HUDEP-2 (cell line): ENCODE results near the gene ING3.

ENCODE experiments used
- DNase-seq, 76 experiments: peaks; one replicate each; lab custom pipeline; 2025; ENCODE audit not compliant: unreplicated experiment in 76 of 76; lab: John Stamatoyannopoulos, UW

Gene ING3, protein sequence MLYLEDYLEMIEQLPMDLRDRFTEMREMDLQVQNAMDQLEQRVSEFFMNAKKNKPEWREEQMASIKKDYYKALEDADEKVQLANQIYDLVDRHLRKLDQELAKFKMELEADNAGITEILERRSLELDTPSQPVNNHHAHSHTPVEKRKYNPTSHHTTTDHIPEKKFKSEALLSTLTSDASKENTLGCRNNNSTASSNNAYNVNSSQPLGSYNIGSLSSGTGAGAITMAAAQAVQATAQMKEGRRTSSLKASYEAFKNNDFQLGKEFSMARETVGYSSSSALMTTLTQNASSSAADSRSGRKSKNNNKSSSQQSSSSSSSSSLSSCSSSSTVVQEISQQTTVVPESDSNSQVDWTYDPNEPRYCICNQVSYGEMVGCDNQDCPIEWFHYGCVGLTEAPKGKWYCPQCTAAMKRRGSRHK

DNA sequence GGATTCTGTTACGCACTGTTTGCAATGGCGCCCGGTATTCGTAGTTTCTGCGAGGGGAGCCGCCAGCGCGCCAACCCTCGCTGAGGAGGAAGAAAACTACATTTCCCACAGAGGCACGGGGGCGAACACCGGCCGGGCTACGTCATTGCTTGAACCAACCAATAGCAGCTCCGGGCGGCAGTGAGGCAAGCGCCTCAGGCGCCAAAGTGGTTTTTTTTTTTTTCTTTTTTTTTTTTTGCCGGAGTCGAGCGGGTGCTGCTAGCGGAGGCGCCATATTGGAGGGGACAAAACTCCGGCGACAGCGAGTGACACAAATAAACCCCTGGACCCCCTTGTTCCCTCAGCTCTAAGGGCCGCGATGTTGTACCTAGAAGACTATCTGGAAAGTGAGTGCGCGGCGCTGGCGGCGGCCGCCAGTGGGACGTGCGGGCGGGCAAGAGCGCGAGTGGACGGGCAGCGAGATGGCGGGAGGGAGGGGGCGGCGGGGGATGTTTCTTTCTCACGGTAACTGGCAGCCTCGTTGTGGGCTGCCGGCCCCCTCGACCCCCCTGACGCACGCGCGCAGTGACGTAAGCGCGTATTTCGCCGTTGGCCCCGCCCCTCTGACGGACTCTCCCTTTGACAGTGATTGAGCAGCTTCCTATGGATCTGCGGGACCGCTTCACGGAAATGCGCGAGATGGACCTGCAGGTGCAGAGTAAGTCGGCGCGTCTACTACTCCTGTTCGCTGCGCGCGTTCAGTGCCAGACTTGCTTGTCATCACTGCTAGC, at the start of gene ING3:
Gene ING3, plus strand, starts transcription at position 239 of the 770 bp plus-strand sequence. Its CDS starts 120 bp downstream, at position 359.
- peak; percentile 62 to 98 (median 94) for DNase-seq

DNA sequence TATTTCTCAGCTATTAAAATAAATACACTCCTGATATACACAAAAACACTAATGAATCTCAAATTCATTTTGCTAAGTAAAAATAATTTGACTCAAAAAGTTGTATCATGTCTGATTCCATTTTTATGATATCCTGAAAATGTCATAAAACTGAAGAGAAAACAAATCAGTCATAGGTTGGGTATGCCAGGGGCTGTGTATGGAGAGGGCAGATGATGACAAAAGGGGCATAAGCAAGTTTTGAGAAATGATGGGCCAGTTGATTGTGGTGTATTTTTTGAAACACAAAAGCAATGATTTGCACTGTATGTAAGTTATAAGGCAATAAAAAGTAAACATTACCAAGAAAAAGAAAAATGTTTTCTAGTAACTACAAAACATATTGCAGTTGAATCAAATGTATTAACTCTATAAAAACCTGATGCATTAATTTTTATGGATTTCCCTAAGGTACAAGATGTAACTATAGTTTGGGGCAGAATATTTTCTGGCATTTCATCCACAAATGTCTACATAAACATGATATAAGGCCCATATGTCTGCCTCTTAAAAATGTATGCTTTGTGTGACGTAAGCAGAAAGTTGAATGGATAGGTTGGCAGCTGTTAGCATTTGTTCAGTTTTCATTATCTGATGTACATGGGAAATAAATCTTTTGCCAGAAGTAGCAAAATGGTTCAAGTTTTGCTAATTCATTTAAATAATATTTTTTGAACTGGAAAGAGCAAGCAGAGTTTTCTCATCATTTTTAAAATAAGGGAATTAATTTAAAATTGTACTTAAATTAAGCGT, 35.1 kb upstream of the ING3 start:
- DNase-seq: no peak

DNA sequence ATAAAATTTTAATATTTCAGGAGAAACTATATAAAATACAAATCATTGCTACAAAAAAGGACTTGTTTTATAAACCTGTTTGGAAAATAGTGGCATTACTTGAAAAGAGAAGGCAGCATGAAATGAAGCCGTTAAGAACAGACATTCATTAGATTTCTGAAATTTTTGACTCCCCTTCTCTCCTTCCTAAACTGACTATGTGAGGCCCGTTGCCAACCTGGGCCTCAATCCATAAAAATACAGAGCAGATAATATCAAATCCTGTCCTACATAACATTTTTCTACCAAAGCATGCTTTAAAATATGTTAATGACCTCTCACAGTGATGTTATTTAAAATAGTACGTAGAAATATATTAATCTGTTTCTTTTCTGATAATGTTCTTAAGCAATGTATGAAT, 34.5 kb upstream of the ING3 start:
- DNase-seq: no peak

DNA sequence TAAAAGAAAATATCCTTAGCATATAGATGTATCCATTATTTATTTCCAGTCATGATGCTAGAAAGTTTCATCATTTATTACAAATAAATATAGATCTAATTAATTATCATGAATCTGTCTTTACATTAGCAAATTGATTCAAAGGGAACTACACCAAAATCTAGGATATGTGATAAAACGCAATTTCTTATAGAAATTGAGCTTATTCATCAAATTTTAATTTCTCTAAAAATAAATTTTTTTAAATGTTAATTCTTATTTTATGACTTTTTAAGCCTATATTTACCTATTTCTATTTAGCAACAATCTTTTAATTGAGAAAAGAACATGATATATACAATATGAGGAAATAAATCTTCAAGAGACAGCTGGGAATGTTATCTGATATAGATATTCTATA, 34.0 kb upstream of the ING3 start:
- no peak for DNase-seq

DNA sequence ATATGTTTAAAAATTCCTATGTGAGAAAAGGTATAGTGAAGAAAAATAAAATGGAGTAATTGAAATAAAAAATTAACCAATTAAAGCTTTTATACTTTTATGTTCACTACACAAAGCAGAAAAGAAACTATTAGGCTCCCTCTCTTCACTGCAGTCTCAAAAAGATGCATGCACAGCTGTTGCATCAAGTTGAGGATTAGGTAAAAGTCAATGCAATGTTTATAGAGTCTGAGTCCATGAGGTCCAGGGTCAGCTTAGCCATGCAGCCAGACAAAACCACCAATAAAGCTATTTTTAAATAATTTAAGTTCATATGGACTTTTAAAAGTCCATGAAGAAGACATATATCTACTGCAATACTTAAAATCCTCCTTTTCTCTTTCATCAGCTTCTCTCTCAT, 31.1 kb upstream of the ING3 start:
- no peak for DNase-seq

DNA sequence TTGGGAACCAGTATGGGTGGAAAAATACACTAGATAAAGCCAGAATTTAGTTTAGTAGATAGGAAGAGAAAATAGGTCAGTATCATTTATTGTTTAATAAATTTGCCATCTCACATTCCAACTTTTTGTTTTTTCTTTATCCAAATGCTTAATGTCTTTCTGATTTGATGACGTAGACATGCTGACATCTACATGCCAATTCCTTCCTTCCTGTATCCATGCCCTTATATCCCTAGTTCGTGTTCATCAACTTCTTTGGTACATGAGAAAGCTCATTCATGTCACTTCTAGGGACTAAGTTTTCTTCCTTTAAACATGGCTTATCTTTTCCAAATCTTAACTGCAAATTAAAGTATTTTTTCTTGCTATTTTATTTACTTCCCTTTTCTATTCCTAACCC, 30.5 kb upstream of the ING3 start:
- no peak for DNase-seq

DNA sequence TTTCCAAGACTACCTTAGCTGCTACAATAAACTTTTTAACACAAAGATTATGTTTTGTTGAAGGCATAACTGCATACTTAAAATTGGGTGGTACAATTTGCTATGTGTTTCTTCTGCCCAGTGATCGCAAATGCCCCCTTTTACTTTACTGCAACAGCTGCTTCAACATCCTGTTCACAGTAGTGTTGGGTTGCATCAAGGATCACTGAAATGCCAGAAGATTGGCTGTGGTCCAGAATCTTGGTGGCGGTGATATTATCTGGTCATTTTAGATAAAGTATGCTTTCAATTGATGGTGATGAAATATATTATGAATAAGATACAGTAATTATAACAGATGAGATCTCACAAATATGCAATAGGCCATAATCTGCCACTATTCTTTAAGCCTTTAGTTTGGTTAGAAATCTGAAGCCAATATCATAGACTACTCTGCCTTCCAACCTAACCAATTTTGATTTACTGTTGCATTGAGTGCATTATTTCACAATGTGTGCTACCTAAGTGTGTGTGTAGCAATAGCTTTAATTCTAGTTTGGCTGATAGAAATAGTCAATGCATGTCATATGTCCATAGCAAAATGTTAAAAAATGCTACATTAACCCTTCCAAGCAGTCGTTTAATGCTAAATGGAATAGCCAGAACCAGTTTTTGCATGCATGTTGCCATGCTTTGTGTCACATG, 29.8 kb upstream of the ING3 start:
- DNase-seq: no peak

DNA sequence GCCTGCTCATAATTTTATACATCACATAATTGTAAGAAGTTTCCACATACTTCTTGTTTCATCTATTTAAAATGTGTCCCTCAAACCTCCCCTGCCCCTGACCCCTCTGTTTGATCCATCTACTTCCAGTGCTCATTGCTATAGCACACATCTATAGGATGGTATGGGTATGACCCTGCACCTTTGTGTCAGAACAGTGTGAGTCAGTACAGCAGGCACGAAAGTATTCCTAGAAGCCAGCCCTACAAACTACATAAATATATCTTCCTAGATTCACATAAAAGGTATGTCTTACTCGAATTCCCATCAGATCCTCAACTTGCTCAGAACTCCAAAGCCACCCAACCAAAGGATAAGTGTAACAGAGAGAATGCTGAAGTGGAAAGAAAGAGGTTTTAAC, 25.7 kb upstream of the ING3 start:
- no peak for DNase-seq

DNA sequence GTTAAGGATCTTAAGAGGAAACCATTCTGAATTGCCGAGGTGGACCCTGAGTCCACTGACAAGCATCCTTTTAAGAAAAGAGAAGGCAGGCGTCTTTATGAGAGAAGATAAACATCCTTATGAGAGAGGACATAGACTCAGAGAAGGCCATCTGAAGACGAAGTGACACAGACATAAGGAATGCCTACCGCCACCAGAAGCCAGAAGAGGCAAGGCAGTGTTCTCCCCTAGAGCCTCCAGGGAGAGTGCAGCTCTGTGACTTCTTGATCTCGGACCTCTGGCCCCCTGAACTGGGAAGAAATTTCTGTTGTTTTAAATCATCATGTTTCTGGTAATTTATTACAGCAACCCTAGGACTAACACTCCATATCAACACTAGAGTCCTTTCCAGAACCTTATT, 25.2 kb upstream of the ING3 start:
- no peak for DNase-seq

DNA sequence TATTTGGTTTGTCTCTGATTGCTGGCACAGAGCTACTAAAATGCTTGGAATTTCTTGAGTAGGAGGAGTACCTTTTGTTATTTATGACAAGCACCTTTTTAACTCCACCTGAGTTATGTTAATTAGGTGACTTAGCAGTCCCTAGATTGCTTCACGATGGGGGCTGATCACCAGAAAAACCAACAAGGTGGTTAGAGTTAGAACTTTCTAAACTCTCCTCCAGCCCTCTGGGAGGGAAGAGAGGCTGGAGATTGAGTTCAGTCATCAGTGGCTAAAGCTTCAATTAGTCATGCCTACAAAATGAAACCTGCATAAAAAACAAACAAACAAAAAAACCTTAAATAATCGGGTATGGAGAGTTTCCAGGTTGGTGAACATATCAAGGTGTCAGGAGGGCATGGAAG, 23.6 kb upstream of the ING3 start:
- DNase-seq: no peak

DNA sequence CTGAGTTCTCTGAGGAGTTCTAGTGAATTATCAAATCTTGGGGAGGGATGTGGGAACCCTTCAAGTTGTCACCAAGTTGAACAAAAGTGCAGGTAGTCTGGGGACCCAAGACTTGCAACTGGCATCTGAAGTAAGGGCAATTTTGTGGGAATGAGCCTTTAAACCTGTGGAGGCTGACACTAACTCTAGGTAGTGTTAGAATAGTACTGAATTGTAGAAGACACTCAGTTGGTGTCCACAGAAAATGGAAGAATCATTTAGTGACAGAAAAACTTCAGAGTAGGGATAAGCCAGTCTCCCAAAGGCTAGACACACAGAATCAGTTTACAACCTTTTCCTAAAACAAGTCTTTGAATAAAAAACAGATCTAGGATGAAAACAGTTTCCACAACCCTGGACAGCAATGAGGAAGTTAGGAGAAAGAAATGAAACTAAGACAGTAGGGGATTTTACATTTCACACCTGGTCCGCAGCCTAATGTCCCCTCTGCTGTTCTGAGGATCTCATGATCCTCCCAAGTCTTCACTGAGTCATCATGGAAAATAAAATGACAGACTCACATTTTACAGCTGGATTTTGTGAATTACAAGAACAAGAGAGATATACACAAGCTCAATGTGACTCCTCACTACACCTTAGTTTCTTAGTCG, 23.0 kb upstream of the ING3 start:
- no peak for DNase-seq

DNA sequence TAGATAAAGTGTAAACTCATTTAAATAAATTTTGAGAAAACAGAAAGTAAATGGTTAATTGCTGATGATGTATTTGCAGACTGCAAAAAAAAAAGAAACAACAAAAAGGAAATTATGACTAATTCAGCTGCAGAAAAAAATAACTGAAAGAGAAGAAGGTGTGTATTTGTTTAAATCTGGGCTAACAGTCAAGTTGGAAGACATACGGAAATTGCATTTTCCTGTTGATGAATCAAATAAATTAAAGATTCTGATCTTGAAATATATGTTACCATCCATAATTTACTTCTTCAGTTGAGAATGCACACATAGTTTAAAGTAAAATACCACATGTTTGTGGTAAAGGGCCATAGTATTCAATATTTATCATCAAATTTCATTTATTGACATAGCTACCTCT, 19.3 kb upstream of the ING3 start:
- no peak for DNase-seq

DNA sequence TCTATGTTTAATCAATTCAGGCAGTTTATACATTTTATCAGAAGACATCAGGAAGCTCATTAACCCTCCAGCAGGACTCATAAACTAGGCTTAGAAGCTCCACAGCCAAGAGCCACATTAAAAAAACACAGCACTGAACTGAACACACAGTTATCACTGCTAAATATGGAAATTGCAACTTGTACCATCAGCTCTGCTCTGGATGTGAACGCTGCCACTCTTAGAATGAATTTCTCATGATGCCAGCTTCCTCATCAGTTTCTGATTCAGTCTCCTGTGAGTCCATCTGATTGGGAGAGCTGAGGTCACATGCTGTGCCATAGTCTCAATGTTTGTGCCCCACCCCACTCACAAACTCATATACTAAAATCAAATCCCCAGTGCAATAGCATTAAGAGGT, 17.1 kb upstream of the ING3 start:
- no peak for DNase-seq

DNA sequence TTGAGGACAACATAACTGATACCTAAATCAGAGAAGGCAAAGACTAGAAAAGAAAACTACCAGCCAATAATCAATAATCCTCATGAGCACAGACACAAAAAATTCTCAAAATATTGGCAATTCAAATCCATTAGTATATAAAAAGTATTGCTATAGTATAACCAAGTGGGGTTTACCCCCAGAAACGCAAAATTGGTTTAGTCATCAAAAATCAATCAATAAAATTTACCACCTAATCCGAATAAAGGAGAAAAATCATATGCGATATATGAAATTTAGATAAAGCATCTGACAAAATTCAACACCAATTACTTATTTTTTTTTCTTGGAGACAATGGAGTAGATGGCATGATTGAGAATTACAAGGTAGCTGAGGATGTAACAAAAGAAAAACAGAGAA, 11.2 kb upstream of the ING3 start:
- no peak for DNase-seq

DNA sequence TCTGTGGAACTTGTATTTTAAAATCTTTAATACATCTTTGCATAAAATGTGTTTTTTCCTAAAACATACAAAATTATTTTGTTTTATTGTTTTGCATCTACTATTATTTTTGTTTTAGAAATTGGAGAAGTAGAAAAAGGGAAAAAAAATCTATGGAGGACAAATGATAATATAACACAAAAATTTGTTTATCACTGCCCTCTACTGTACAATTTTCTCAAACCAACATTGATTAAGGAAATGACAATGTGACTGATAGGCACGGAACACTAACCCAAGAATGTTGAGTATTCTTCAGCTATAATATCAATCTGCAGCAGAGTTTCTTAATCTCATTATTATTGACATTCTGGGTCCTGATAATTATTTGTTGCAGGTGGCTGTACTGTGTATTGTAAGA, 9.5 kb upstream of the ING3 start:
- DNase-seq: peak in 4 of 76 experiments; percentile 2 to 25 (median 4)

DNA sequence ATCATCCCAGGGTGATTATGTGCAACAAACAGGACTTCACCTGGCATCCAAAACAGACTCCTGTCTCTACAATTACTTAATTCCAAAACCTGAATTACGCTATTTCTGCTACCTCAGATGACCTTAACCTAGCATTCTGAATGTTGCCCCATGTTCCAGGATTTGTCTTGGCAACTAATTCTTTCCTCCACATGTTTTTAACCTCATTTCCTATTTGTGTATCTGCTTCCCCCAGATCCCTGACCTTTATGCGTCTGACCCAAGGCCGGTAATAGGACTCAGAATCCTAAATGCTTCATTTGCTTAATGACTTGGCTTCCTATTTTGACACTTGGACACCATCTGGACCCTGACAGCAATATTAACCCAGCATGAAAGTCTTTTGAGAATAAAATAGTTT, 8.7 kb upstream of the ING3 start:
- no peak for DNase-seq

DNA sequence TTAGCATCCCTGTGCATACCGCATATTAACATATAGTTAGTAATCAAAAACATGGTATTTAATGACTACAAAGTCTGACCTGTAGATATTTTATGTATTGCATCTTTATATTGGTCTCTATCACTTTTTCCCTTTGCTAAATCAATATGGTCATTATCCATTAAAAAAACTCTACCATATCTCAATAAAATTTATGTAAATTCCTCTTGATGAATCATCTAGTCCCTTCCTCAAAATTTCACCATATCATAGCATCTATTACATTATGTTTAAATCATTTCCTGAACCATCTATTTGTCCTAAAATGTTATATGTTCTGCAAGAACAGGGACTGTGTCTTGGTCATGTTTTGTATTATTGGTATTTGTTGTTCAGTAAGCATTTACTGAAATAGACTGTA, 7.7 kb upstream of the ING3 start:
- no peak for DNase-seq

DNA sequence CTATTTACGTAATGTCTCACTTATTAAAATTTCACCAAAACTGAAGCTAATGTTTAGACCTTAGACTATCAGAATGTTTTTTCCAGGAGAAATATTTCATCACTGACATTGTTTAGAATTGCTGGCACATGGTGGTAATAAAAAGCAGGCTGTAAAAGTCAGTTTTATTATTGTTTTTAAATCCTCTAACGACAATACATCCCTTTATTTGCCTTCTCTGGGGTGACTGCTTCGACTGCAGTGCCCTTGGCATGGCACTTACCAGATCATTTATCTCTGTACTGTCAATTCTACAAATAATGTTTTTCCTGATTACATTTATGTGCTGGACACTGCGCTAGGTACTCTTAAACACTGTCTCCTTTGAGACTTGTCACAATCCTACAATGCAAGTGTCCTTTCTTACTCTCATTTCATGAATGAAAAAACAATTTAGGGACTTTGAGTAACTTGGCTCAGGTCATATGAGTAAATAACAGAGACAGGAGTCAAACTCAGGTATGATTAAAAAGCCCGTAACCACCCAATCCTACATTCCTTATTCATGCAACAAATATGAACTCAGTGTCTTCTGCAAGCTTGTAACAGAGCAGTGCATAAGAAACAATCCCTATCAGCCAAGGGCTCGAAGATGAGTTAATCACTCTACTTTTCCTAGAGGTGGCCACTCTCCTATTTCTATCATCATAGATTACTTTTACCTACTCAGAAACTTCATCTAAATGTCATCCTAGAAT, 5.6 kb upstream of the ING3 start:
- DNase-seq: no peak

DNA sequence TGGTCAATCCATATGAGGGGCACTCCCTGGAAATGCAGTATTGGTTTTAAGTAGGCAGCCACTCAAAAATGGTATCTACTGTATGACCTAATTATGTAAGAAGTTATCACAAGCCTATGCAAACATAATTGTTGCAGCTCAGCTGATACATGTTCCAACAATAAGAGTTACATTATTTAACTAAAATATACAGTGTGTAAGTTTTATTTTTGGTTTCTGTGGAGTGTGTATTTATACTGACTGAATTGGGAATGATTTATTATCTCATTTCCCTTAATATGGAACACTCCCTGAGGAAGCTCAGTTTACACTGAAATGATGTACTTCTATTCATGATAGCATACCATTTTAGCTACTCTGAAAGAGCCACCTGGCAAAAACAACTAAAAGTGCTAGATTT, 2.6 kb upstream of the ING3 start:
- no peak for DNase-seq
